Ishikawa (cell line): Measurements from ENCODE around the gene ARRB1.

Source experiments
- CEBPB ChIP-seq: IDR thresholded peaks from 2 replicates; pipeline ENCODE4 v1.6.1; 2012
- CREB1 ChIP-seq: IDR thresholded peaks from 2 replicates; pipeline ENCODE4 v1.6.1; 2012; ENCODE audit warnings: low read depth
- EGR1 ChIP-seq: IDR thresholded peaks from 2 replicates; pipeline ENCODE4 v1.6.1; 2012
- EP300 ChIP-seq: IDR thresholded peaks from 2 replicates; pipeline ENCODE4 v1.6.1; 2012; ENCODE audit warnings: borderline replicate concordance
- FOXM1 ChIP-seq: IDR thresholded peaks from 2 replicates; pipeline ENCODE4 v1.6.1; 2012; ENCODE audit warnings: low read depth, borderline replicate concordance
- MAX ChIP-seq: IDR thresholded peaks from 2 replicates; pipeline ENCODE4 v1.6.1; 2012
- NFIC ChIP-seq: IDR thresholded peaks from 2 replicates; pipeline ENCODE4 v1.6.1; 2012
- RAD21 ChIP-seq: IDR thresholded peaks from 2 replicates; pipeline ENCODE4 v1.6.1; 2012; ENCODE audit warnings: low read depth
- REST ChIP-seq: IDR thresholded peaks from 2 replicates; pipeline ENCODE4 v1.6.1; 2012; ENCODE audit warnings: low read depth, mild to moderate bottlenecking
- TAF1 ChIP-seq: IDR thresholded peaks from 2 replicates; pipeline ENCODE4 v1.6.1; 2012; ENCODE audit warnings: low read depth, mild to moderate bottlenecking
- TCF12 ChIP-seq: IDR thresholded peaks from 2 replicates; pipeline ENCODE4 v1.6.1; 2012; ENCODE audit warnings: low read depth
- TEAD4 ChIP-seq: IDR thresholded peaks from 2 replicates; pipeline ENCODE4 v1.6.1; 2012
- USF1 ChIP-seq: IDR thresholded peaks from 2 replicates; pipeline ENCODE4 v1.6.1; 2012
- YY1 ChIP-seq: IDR thresholded peaks from 2 replicates; pipeline ENCODE4 v1.6.1; 2012; ENCODE audit warnings: low read depth
- ZBTB7A ChIP-seq: IDR thresholded peaks from 2 replicates; pipeline ENCODE4 v1.6.1; 2012; ENCODE audit warnings: low read depth

Gene ARRB1

GRCh38 chr11:75326439-75326810, 25.0 kb downstream of the ARRB1 start:
- no peak for TF ChIP-seq CEBPB
- no peak for TF ChIP-seq CREB1

GRCh38 chr11:75325713-75326438, 25.6 kb downstream of the ARRB1 start:
- no peak for TF ChIP-seq EP300
- TF ChIP-seq FOXM1 = no peak
- no peak for TF ChIP-seq TCF12
- no peak for TF ChIP-seq EGR1
- no peak for TF ChIP-seq RAD21
- no peak for TF ChIP-seq CEBPB
- no peak for TF ChIP-seq TEAD4
- TF ChIP-seq NFIC = no peak
- no peak for TF ChIP-seq CREB1
- TF ChIP-seq USF1 = no peak
- no peak for TF ChIP-seq TAF1
- no peak for TF ChIP-seq REST
- no peak for TF ChIP-seq ZBTB7A
- TF ChIP-seq YY1 = no peak
- TF ChIP-seq MAX = no peak

- no peak for TF ChIP-seq FOXM1
- TF ChIP-seq EP300 = no peak
Measured at GRCh38 chr11:75324740-75325139, 26.7 kb downstream of the ARRB1 start.

- no peak for TF ChIP-seq USF1
- no peak for TF ChIP-seq FOXM1
- TF ChIP-seq EP300 = no peak
- no peak for TF ChIP-seq CEBPB
- no peak for TF ChIP-seq NFIC
- TF ChIP-seq TEAD4 = no peak
- TF ChIP-seq MAX = no peak
- TF ChIP-seq CREB1 = no peak
- TF ChIP-seq REST = no peak
- no peak for TF ChIP-seq EGR1
- TF ChIP-seq ZBTB7A = no peak
- no peak for TF ChIP-seq TAF1
- no peak for TF ChIP-seq TCF12
- TF ChIP-seq RAD21 = no peak
- TF ChIP-seq YY1 = no peak
Measured at GRCh38 chr11:75324189-75324588, 27.3 kb downstream of the ARRB1 start.

GRCh38 chr11:75323609-75324008, 27.9 kb downstream of the ARRB1 start:
- TF ChIP-seq RAD21 (no peak), TEAD4 (no peak), ZBTB7A (no peak), CEBPB (no peak), EGR1 (no peak), FOXM1 (no peak), REST (no peak), TCF12 (no peak), CREB1 (no peak), EP300 (no peak), MAX (no peak), USF1 (no peak), NFIC (no peak)
